Epithelial cell of esophagus (primary cell): ENCODE measurements around the gene PVALB.
A peak's percentile ranks its signal among the peaks of the same experiment; 100 is the strongest.

Experiments
- DNase-seq: peaks from one replicate; pipeline ENCODE4 v3.0.0; 2010; ENCODE audit warnings: low read depth
- H3K4me3 ChIP-seq: 2 replicates; pipeline ENCODE4 v1.5.1; 2011; ENCODE audit warnings: mild to moderate bottlenecking, low read length, control low read depth
- CTCF ChIP-seq: IDR thresholded peaks from 2 replicates; pipeline ENCODE4 v1.5.1; 2011; ENCODE audit warnings: low read depth, mild to moderate bottlenecking, low read length, control low read depth, inconsistent platforms; ENCODE audit not compliant: insufficient read depth; ENCODE audit errors: missing control alignments

The PVALB gene

GRCh38 chr22:36826262-36826661 lies 9.4 kb upstream of the PVALB start:
- no peak for TF ChIP-seq CTCF
- H3K4me3 ChIP-seq: no peak overlapping the region
- no peak for DNase-seq

- no peak for DNase-seq
- no peak for TF ChIP-seq CTCF
- H3K4me3 ChIP-seq: no peak overlapping the region
Observed at GRCh38 chr22:36824655-36825054, 7.8 kb upstream of the PVALB start.

GRCh38 chr22:36823186-36823839 lies 6.5 kb upstream of the PVALB start:
- DNase-seq: no peak
- no peak for TF ChIP-seq CTCF
- H3K4me3 ChIP-seq: no peak overlapping the region

- DNase-seq: no peak
- no peak for TF ChIP-seq CTCF
- no peak overlapping the region for H3K4me3 ChIP-seq
Observed at GRCh38 chr22:36822581-36822980, 5.7 kb upstream of the PVALB start.

- no peak overlapping the region for H3K4me3 ChIP-seq
- no peak for DNase-seq
- TF ChIP-seq CTCF: no peak
Observed at GRCh38 chr22:36819112-36819511, 2.3 kb upstream of the PVALB start.

GRCh38 chr22:36818010-36818642 lies 1.3 kb upstream of the PVALB start:
- TF ChIP-seq CTCF: no peak
- peak; percentile 42 for DNase-seq
- no peak overlapping the region for H3K4me3 ChIP-seq

GRCh38 chr22:36817525-36817848 lies 652 bp upstream of the PVALB start:
- no peak overlapping the region for H3K4me3 ChIP-seq
- no peak for DNase-seq
- no peak for TF ChIP-seq CTCF
